Measurements from ENCODE around the gene PTDSS2.

- no peak for TF ChIP-seq CTCF (IDR thresholded peaks at IDR 0.05)
- TF ChIP-seq POLR2A (IDR thresholded peaks at IDR 0.05): no peak
- no peak for TF ChIP-seq POLR2AphosphoS5 (IDR thresholded peaks at IDR 0.05)
Observed at GRCh38 chr11:468493-468892, 18.4 kb downstream of the PTDSS2 start.
